Heart left ventricle (tissue), 16 donors: ENCODE results near the gene ATL2. TPM values are rescaled to one million over a fixed set of nuclear protein-coding genes. Genes with fewer than 3 reads are reported as not detected.

Experiments used
- ATAC-seq, 4 donors: fragments of 200-7000 bp; cut with Tn5 transposase; one replicate each; pipeline ENCODE4 v1.9.1; 2020 to 2022; ENCODE audit warnings: moderate library complexity in 4 of 4, mild to moderate bottlenecking in 3 of 4, moderate number of reproducible peaks in 1 of 4
- DNase-seq, 5 donors: peaks; one replicate each; pipeline ENCODE4 v3.0.0-alpha.2; 2020
- H3K27ac ChIP-seq, 12 donors: fragments of 200-600 bp; sonication (generic) in 4 of 12; one replicate each; pipeline versions ENCODE4 v1.5.0 to v1.8.0; 2016 to 2022; ENCODE audit warnings: mild to moderate bottlenecking in 2 of 12
- H3K27me3 ChIP-seq, 9 donors: fragments of 200-600 bp; sonication (generic) in 2 of 9; one replicate each; pipeline versions ENCODE4 v1.5.1 to v1.8.0; 2016 to 2022; ENCODE audit warnings: mild to moderate bottlenecking in 3 of 9
- H3K36me3 ChIP-seq, 9 donors: fragments of 200-600 bp; sonication (generic) in 2 of 9; one replicate each; pipeline versions ENCODE4 v1.5.0 to v1.8.0; 2018 to 2022; ENCODE audit warnings: mild to moderate bottlenecking in 2 of 9
- H3K4me1 ChIP-seq, 12 donors: fragments of 200-600 bp; sonication (generic) in 4 of 12; one replicate each; pipeline versions ENCODE4 v1.5.0 to v1.8.0; 2016 to 2022; ENCODE audit warnings: mild to moderate bottlenecking in 3 of 12
- H3K4me3 ChIP-seq, 12 donors: fragments of 200-600 bp; sonication (generic) in 4 of 12; one replicate each; pipeline versions ENCODE4 v1.5.0 to v1.8.0; 2017 to 2022; ENCODE audit warnings: mild to moderate bottlenecking in 9 of 12, moderate library complexity in 4 of 12
- H3K9me3 ChIP-seq, 12 donors: fragments of 200-600 bp; sonication (generic) in 4 of 12; one replicate each; pipeline versions ENCODE4 v1.5.0 to v1.8.0; 2016 to 2022; ENCODE audit warnings: mild to moderate bottlenecking in 1 of 12
- POLR2A ChIP-seq, 2 donors: fragments of 450-650 bp; IDR thresholded peaks; one replicate each; pipeline ENCODE4 v1.6.1; 2017; ENCODE audit warnings: antibody characterized with exemption in 2 of 2, mild to moderate bottlenecking in 2 of 2, moderate library complexity in 2 of 2
- WGBS, 4 donors: extraction: QIAGEN DNeasy Blood & Tissue Kit in 2 of 4; methylation state at CpG; one replicate each; pipeline versions ENCODE4 v1.1.5 to v1.1.7; 2013 to 2018; 5-methylcytosine and 5-hydroxymethylcytosine counted together
- intact Hi-C, 10 donors: fragments of 100-400 bp; cut with DNase I; formaldehyde crosslinking; loops; one replicate each; pipeline versions ENCODE4 v1.11.1 to v1.14.2; 2022
- polyA plus RNA-seq, 2 donors: library from polyadenylated mRNA; stranded (reverse); fragments of 200-250 nt; gene quantifications; one replicate each; pipeline ENCODE4 v1.2.3, GENCODE V29; 2013
- total RNA-seq, 9 donors: library from RNA; depleted of rRNA in 2 of 9; stranded (reverse); fragments of >200 nt in 2 of 9; fragmentation: NEBNext Ultra II Directional in 3 of 9; extraction: Animal tissue kit (Norgen Biotek cat#: 25700) in 3 of 9; gene quantifications; one replicate each; pipeline versions ENCODE4 v1.1.0 to v1.2.4, GENCODE V29; 2016 to 2023
- TF ChIP-seq, protein P1 (sequence below), 12 donors: fragments of 200-600 bp; sonication (generic) in 4 of 12; IDR thresholded peaks; one replicate each; pipeline versions ENCODE4 v1.5.0 to v1.8.0; 2018 to 2022; ENCODE audit warnings: antibody characterized with exemption in 12 of 12, mild to moderate bottlenecking in 5 of 12
- donor health status: ischemic (EF 13 %, LVEDD 7.1; RV severe dilation, severe dysfunction).
- donor health status: healthy with polysubstance abuse.
- donor health status: DM: no; HTN: yes; CAD: no.
- donor health status: DM: no; HTN: no; CAD: no.
- donor health status: ischemic (EF 25% LVEDD 6.9; RV normal size, moderate dysfunction).
- donor health status: ischemic (EF 25% LVEDD 5.7; RV mildly dilated, moderate dysfunction).
- donor health status: healthy.
- donor health status: DM: yes; HTN: yes; CAD: no.
- donor health status: ischemic (EF 35%, LVEDD 5.7; RV mildly dilated, moderate dysfunction).
- donor health status: nonischemic (EF 11% LVEDD 7.7; RV severe dilation, severe dysfunction).
- donor health status: DM: yes; HTN: yes; CAD: no.
- donor health status: PGD.
- donor health status: ischemic (EF 29% LVEDD 5.4; RV normal size, mild dysfunction).
- donor health status: nonischemic (EF 23%, LVEDD 6.1; RV moderate dilation, normal function).

ATL2 gene
- total and polyA plus RNA-seq, 11 donors = 8.7 to 41.9 (median 30.4) TPM

DNA sequence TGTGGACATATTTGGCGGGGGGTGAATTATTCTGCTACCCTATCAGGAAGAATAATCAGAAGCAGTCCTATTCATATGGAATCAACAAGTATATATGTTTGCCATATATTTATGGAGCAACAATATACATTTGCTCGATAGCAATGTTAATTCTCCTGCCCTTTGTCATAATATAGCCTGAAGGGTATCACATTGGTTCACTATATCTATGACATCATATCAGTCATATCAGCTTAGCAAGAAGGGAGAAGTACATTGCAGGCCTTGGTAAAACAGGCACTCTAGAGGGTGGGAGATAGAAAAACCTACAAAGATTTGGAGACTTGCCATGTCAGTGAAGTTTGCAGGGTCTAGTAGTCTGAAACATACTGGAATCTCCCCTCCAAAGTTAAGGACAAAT lies 128.4 kb downstream of the ATL2 start:
- no peaks in the 10 kb centered on the region for H3K27me3 ChIP-seq
- DNase-seq (no peak), ATAC-seq (no peak)
- no peaks in the 10 kb centered on the region for H3K36me3 ChIP-seq
- WGBS, 4 donors = 88 to 95% (median 92%) methylated on average over 2 of the region's 2 CpGs
- TF ChIP-seq, protein P1, sequence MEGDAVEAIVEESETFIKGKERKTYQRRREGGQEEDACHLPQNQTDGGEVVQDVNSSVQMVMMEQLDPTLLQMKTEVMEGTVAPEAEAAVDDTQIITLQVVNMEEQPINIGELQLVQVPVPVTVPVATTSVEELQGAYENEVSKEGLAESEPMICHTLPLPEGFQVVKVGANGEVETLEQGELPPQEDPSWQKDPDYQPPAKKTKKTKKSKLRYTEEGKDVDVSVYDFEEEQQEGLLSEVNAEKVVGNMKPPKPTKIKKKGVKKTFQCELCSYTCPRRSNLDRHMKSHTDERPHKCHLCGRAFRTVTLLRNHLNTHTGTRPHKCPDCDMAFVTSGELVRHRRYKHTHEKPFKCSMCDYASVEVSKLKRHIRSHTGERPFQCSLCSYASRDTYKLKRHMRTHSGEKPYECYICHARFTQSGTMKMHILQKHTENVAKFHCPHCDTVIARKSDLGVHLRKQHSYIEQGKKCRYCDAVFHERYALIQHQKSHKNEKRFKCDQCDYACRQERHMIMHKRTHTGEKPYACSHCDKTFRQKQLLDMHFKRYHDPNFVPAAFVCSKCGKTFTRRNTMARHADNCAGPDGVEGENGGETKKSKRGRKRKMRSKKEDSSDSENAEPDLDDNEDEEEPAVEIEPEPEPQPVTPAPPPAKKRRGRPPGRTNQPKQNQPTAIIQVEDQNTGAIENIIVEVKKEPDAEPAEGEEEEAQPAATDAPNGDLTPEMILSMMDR (IDR thresholded peaks at IDR 0.05) = no peak
- no peak for TF ChIP-seq POLR2A (IDR thresholded peaks at IDR 0.05)
- H3K27ac ChIP-seq = no peak overlapping the region
- no peaks in the 10 kb centered on the region for H3K9me3 ChIP-seq
- no peaks in the 10 kb centered on the region for H3K4me1 ChIP-seq
- H3K4me3 ChIP-seq = no peak overlapping the region
- intact Hi-C loops = no loop called here

DNA sequence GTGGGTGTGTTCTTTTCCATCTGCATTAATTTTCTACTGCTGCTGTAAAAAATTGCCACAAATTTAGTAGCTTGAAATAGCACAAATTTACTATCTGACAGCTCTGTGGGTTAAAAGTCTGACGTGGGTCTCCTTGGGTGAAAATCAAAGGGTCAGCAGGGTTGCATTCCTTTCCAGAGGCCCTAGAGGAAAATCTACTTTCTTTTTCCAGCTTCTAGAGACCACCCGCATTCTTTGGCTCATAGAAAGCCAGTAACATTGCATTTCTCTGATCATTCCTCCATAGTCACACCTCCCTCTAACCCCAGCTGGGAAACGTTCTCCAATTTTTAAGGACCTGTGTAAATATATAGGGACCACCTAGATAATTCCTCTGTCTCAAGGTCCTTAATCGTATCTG lies 128.8 kb downstream of the ATL2 start:
- ATAC-seq (no peak), DNase-seq (no peak)
- intact Hi-C loops = no loop called here
- no peaks in the 10 kb centered on the region for H3K36me3 ChIP-seq
- H3K27me3 ChIP-seq = no peaks in the 10 kb centered on the region
- no peak for TF ChIP-seq POLR2A (IDR thresholded peaks at IDR 0.05)
- TF ChIP-seq, protein P1 (IDR thresholded peaks at IDR 0.05) = no peak
- H3K4me3 ChIP-seq = no peak overlapping the region
- WGBS, 4 donors = 77 to 79% (median 78%) methylated on average over 4 of the region's 4 CpGs
- H3K9me3 ChIP-seq = no peaks in the 10 kb centered on the region
- H3K27ac ChIP-seq = no peak overlapping the region
- H3K4me1 ChIP-seq = no peaks in the 10 kb centered on the region

GRCh38 chr2:38246105-38246504 lies 131.0 kb downstream of the ATL2 start:
- no peak for TF ChIP-seq POLR2A (IDR thresholded peaks at IDR 0.05)
- TF ChIP-seq, protein P1 (IDR thresholded peaks at IDR 0.05) = no peak
- Histone ChIP-seq H3K36me3 (no peaks in the 10 kb centered on the region), H3K27ac (no peak overlapping the region), H3K4me3 (no peak overlapping the region), H3K4me1 (no peaks in the 10 kb centered on the region), H3K27me3 (no peaks in the 10 kb centered on the region), H3K9me3 (no peaks in the 10 kb centered on the region)
- WGBS, 4 donors = 80 to 88% (median 88%) methylated on average over 3 of the region's 3 CpGs
- intact Hi-C loops = no loop called here
- ATAC-seq (no peak), DNase-seq (no peak)

- no peak overlapping the region for H3K27ac ChIP-seq
- no peak overlapping the region for H3K4me3 ChIP-seq
- no peaks in the 10 kb centered on the region for H3K4me1 ChIP-seq
- no peaks in the 10 kb centered on the region for H3K27me3 ChIP-seq
- no peaks in the 10 kb centered on the region for H3K36me3 ChIP-seq
- WGBS, 4 donors = 69 to 75% (median 70%) methylated on average over 5 of the region's 5 CpGs
- no peak for ATAC-seq
- TF ChIP-seq, protein P1 (IDR thresholded peaks at IDR 0.05) = no peak
- TF ChIP-seq POLR2A (IDR thresholded peaks at IDR 0.05) = no peak
- no peak for DNase-seq
- intact Hi-C loops = no loop called here
- no peaks in the 10 kb centered on the region for H3K9me3 ChIP-seq
Observed at GRCh38 chr2:38245114-38245641, 131.9 kb downstream of the ATL2 start.
